ENCODE data around the gene EPHA3. TPM values are rescaled to one million over a fixed set of nuclear protein-coding genes. Genes with fewer than 3 reads are reported as not detected.

EPHA3 gene
- total and polyA plus RNA-seq, 4 donors, result 0.44 to 2.7 (median 1.2) TPM

DNA sequence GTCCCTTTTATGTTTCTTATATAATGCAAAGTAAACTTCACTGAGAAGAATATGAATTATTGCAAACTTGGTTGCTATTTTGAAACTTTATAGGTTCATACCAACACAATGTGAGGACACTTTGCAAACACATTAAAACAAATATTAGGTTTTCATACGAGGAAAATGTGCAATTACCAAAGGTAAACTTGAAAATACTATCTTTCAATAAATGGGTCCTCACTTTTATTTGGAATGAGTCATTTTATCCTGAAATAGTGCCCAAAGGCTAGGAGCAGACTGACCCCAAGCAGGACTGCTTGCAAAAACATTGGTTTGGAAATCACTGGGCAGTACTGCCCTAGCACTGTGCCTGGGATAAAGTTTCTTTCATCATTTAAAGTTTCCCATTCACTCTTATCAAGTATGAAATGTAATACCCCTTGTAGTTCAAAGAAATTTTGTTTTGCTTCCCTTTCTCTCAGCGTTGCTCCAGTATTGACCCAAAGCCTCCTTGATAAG is 396.5 kb downstream of the EPHA3 start (continued):
- TF ChIP-seq, protein P1, sequence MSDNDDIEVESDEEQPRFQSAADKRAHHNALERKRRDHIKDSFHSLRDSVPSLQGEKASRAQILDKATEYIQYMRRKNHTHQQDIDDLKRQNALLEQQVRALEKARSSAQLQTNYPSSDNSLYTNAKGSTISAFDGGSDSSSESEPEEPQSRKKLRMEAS (IDR thresholded peaks at IDR 0.05), result no peak

DNA sequence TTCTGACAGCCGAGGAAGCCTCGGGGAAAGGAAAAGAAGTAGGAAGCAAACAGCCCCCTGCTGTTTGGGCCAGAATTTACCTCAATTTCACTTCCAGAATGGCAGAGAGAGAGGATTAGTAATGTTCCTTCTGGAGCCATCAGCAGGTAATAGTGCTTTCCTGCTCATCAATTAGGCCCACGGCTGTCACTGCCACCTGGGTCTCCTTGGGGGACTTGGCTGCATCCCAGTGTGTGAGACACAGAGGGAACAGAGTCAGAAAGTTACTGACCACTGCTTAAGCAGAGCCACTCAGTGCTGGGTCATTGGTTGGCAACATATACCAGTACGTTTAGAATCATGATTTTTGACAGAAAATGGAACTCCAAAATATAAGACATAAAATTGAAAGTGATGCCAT is 397.0 kb downstream of the EPHA3 start:
- no peak overlapping the region for H3K4me3 ChIP-seq (ENCODE audit: low read depth in 1 of 3, low read length in 3 of 3)
- H3K27me3 ChIP-seq (ENCODE audit: control insufficient read depth in 4 of 4, insufficient read depth in 4 of 4, low read length in 3 of 4), result no peaks in the 10 kb centered on the region
- no peaks in the 10 kb centered on the region for H3K4me1 ChIP-seq (ENCODE audit: control insufficient read depth in 4 of 4, insufficient read depth in 4 of 4, low read length in 3 of 4)
- no peak overlapping the region for H3K27ac ChIP-seq (ENCODE audit: low read depth in 1 of 2, low read length in 2 of 2)
- no peak overlapping the region for H3K9ac ChIP-seq (ENCODE audit: low read depth in 1 of 2, low read length in 2 of 2)
- DNase-seq (ENCODE audit: low spot score), result no peak
- TF ChIP-seq EGR1 (IDR thresholded peaks at IDR 0.05; ENCODE audit: low read depth in 2 of 2) (no peak), HNF4G (IDR thresholded peaks at IDR 0.05) (no peak), GABPA (IDR thresholded peaks at IDR 0.05 in 1 of 2, conservative IDR thresholded peaks at IDR 0.05 in 1 of 2) (no peak), FOXA2 (IDR thresholded peaks at IDR 0.05) (no peak), HNF4A (conservative IDR thresholded peaks at IDR 0.05) (no peak), SP1 (IDR thresholded peaks at IDR 0.05) (no peak), JUND (IDR thresholded peaks at IDR 0.05) (no peak), RXRA (IDR thresholded peaks at IDR 0.05) (no peak), FOXA1 (IDR thresholded peaks at IDR 0.05) (no peak), YY1 (IDR thresholded peaks at IDR 0.05) (no peak), TAF1 (conservative IDR thresholded peaks at IDR 0.05) (no peak), NR2F2 (IDR thresholded peaks at IDR 0.05) (no peak)
- TF ChIP-seq, protein P2, sequence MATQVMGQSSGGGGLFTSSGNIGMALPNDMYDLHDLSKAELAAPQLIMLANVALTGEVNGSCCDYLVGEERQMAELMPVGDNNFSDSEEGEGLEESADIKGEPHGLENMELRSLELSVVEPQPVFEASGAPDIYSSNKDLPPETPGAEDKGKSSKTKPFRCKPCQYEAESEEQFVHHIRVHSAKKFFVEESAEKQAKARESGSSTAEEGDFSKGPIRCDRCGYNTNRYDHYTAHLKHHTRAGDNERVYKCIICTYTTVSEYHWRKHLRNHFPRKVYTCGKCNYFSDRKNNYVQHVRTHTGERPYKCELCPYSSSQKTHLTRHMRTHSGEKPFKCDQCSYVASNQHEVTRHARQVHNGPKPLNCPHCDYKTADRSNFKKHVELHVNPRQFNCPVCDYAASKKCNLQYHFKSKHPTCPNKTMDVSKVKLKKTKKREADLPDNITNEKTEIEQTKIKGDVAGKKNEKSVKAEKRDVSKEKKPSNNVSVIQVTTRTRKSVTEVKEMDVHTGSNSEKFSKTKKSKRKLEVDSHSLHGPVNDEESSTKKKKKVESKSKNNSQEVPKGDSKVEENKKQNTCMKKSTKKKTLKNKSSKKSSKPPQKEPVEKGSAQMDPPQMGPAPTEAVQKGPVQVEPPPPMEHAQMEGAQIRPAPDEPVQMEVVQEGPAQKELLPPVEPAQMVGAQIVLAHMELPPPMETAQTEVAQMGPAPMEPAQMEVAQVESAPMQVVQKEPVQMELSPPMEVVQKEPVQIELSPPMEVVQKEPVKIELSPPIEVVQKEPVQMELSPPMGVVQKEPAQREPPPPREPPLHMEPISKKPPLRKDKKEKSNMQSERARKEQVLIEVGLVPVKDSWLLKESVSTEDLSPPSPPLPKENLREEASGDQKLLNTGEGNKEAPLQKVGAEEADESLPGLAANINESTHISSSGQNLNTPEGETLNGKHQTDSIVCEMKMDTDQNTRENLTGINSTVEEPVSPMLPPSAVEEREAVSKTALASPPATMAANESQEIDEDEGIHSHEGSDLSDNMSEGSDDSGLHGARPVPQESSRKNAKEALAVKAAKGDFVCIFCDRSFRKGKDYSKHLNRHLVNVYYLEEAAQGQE (IDR thresholded peaks at IDR 0.05), result no peak
- TF ChIP-seq, protein P3, sequence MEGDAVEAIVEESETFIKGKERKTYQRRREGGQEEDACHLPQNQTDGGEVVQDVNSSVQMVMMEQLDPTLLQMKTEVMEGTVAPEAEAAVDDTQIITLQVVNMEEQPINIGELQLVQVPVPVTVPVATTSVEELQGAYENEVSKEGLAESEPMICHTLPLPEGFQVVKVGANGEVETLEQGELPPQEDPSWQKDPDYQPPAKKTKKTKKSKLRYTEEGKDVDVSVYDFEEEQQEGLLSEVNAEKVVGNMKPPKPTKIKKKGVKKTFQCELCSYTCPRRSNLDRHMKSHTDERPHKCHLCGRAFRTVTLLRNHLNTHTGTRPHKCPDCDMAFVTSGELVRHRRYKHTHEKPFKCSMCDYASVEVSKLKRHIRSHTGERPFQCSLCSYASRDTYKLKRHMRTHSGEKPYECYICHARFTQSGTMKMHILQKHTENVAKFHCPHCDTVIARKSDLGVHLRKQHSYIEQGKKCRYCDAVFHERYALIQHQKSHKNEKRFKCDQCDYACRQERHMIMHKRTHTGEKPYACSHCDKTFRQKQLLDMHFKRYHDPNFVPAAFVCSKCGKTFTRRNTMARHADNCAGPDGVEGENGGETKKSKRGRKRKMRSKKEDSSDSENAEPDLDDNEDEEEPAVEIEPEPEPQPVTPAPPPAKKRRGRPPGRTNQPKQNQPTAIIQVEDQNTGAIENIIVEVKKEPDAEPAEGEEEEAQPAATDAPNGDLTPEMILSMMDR (IDR thresholded peaks at IDR 0.05; ENCODE audit: low read depth, low read length, missing input control), result no peak
- TF ChIP-seq, protein P4, sequence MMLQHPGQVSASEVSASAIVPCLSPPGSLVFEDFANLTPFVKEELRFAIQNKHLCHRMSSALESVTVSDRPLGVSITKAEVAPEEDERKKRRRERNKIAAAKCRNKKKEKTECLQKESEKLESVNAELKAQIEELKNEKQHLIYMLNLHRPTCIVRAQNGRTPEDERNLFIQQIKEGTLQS (IDR thresholded peaks at IDR 0.05), result no peak
- 44% methylated on average over 4 of the region's 4 CpGs for WGBS
- no peaks in the 10 kb centered on the region for H3K36me3 ChIP-seq (ENCODE audit: control insufficient read depth in 4 of 4, insufficient read depth in 3 of 4, low read depth in 1 of 4, low read length in 3 of 4)
- no peaks in the 10 kb centered on the region for H3K9me3 ChIP-seq (ENCODE audit: control insufficient read depth in 4 of 4, low read length in 3 of 4)

DNA sequence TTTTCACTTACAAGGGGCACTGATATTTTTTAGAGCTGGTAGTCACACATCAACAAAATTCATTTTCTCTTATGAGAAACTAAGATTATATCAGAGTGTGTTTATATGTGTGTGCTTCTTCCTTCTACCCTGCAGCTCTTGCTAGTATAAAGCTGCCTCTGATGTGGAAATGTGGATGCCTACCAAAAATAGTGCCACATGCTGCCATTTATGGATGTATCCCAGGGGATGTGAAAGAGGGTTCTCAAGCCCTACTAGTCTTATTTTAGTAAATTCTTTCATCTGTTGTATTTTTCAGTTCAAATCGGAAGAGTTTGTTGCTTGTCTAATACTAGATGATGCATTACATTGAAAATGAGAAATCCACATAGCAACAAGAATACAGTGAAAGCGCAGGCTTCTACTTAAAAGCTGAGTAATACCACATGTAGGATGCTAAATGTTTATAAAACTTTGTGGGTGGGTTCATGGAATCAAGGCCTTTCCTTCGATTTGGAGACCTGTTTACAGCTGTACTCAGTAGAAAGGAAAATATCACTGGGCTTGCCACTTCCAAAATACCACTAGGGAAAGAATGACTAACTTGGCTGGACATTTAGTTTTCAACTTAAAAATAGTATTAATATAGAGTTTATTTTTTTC is 399.2 kb downstream of the EPHA3 start:
- WGBS, result 69% methylated on average over 3 of the region's 3 CpGs
- DNase-seq (ENCODE audit: low spot score), result no peak
- Histone ChIP-seq H3K9ac (ENCODE audit: low read depth in 1 of 2, low read length in 2 of 2) (no peak overlapping the region), H3K4me1 (ENCODE audit: control insufficient read depth in 4 of 4, insufficient read depth in 4 of 4, low read length in 3 of 4) (no peaks in the 10 kb centered on the region), H3K27me3 (ENCODE audit: control insufficient read depth in 4 of 4, insufficient read depth in 4 of 4, low read length in 3 of 4) (no peaks in the 10 kb centered on the region), H3K36me3 (ENCODE audit: control insufficient read depth in 4 of 4, insufficient read depth in 3 of 4, low read depth in 1 of 4, low read length in 3 of 4) (no peaks in the 10 kb centered on the region), H3K4me3 (ENCODE audit: low read depth in 1 of 3, low read length in 3 of 3) (no peak overlapping the region), H3K27ac (ENCODE audit: low read depth in 1 of 2, low read length in 2 of 2) (no peak overlapping the region), H3K9me3 (ENCODE audit: control insufficient read depth in 4 of 4, low read length in 3 of 4) (no peaks in the 10 kb centered on the region)
- no peak for TF ChIP-seq JUND (IDR thresholded peaks at IDR 0.05)

Measured in liver (tissue), 9 donors.